SHP77 treated with DMSO at 0.1 percent for 48 hours (cell line): Measurements from ENCODE around the gene PLLP.
"Not testable (repeated sequence)": the region's sequence is repeated elsewhere in the genome, so short reads cannot be mapped to it uniquely, and the experiment has no call there.

ENCODE experiments used
- DNase-seq: peaks from one replicate; lab custom pipeline; 2025; lab: John Stamatoyannopoulos, UW

The PLLP gene

DNA sequence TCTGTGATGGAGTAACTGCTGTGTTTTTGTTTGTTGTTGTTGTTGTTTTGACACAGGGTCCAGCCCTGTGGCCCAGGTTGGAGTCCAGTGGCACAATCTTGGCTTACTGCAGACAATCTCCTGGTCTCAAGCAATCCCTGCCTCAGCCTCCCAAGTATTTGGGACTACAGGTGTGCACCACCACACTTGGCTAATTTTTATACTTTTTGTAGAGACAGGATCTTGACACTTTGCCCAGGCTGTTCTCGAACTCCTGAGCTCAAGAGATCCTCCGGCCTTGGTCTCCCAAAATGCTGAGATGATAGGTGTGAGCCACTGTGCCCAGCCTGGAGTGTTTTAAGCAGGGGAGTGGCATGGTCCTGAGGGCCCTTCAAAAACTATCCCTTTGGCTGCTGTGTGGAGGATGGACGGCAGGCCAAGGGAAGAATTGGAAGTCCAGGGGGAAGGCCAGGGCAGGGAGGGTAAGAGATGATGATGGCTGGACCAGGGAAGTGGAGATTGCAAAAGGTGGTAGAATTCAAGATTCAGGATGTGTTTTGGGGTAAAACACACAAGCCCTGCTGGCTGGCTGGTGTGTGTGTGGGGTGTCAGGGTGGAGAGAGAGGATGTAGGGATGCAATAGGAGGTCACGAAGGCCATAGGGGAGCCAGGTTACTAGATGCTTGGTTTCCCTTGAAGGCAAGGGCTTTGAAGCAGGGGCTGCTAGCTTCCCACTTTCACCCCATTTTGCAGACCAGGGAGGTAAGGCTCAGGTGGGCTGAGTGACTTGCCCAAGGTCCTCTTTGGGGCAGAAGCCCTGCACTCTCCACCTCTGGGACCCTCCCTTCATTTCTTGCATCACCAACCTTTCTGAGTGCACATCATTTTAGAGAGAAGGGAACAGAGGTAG, 18.8 kb upstream of the PLLP start:
- no peak for DNase-seq

DNA sequence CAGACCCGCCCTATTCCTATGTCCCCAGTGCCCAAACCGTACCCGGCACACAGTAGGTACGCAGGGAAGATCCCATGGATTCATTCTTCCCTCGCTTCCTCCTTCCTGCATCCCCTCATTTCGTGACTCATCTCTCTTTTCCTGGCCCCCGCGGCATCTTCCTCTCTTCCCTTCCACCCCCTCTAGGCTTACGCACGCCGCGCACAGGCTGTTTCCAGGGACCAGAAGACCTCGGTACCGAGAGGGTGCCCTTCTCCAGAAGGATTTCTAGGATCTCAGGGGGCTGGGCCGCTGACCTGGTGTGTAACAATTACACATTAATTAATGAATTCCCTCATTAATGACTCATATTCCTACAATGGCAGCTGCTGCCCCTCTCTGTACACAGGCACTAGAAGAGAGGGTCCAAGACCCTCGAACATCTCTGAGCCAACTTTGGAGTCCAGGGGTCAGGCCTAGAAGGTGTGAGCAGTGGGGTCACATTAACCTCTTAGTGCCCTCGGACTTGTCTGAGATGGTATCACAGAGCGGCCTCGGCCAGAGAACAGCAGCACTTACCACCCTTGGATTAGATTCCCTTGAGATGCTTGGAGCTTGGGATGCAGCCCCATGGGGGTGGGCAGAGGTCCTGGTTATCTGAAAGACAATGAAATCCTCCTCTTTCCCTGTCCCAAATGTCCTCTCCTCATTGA, 16.8 kb upstream of the PLLP start:
- no peak for DNase-seq

DNA sequence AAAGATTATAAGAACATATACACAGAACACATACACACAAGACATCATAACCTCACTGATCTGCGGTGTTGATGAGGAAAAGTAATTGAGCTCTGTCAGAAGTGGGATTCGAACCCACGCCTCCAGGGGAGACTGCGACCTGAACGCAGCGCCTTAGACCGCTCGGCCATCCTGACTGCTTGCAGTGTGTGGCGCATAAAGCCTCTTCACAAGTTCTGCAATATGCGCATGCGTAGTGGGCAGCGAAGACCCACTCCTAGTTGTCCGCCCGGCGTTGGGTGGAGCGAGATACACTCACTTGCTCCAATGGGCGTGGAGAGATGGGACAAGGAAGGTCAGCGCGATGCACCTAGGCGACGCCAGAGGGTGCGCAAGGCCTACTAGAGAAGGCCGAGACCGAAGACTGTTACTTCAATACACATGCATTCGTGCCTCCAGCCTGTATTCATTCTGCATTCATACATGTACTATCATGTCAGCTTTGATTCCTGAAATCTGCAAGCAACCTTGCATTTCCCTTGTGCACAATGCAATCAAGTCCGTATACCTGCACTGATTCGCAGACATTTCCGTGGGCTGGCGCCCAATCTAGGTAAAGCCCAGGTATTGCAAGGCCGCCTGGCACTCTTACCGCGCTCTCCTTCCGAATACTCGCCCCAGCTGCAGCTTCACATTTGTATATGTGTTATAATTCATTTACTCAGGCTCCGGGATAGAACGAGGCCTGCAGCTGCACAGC, 16.1 kb upstream of the PLLP start:
- peak; percentile 93 for DNase-seq

DNA sequence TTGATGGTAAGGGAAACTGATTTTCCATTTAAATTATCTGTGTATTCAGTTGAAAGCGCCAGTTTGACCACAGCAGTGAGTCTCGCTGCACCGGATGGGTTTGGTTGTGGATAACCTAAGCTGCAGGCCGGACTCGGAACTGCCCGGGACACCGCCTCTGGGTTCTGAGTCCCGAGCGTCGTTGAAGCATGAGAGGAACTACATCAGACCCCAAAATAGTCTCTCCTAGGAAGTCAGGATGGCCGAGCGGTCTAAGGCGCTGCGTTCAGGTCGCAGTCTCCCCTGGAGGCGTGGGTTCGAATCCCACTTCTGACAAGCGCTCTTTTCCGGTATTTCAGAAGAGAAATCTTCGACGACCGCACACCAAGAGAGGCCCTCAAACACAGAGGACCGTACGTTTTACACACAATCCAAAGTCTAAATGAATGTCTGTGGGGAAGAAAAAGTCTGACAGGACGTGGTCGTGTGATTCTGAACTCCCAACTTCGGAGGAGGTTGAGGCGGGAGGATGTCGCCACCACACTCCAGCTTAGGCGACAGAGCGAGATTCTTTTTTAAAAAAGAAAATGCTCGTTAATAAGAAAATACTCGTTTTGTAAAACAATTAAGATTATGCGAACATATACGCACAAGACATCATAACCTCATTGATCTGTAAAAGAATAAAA, 15.4 kb upstream of the PLLP start:
- peak; percentile 94 for DNase-seq

DNA sequence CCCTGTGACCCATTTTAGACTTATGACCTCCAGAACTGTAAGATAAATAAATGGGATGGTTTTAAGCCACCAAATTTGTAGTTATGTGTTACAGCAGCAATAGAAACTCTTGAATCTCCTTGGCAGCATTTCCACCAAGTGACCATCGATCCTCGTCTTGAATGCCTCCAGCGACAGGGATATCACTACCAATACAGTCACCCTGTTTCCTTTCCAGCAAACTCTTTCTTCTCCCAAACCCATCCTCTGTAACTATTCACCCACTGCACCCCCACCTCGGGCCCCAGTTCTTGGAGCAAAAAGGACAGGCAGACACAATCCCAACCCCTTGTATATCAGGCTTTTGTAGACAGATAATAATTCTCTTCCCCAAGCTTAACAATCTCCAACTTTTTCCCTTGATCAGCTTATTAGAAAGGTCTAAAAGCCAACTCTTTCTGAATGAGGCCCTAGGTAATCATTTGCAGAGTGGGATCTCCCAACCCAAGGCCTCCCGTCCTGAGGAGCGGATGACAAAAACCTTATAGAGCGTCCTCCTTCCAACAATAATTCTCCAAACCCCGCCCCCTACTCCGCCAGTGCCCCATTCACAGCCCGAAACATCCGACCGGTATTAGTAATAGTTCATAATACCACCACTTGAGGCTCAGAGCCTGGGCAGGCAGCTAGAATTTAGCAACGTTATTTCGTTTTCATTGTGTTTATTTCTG, 14.7 kb upstream of the PLLP start:
- DNase-seq: no peak

DNA sequence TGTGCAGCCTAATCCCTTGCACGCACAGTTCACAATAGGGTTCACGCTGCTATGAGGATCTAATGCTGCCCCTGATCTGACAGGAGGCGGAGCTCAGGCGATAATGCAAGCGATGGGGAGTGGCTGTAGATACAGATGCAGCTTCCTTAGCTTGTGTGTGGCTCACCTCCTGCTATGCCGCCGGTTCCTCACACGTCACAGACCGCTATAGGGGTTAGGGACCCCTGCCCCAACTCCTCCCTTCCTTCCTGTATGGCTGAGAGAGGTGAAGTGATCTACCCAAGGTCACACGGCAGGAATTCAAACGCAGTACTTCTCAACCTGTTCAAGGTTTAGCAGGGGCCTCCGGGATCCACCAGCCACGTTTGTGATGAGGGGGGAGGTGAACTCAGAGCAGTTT, 13.4 kb upstream of the PLLP start:
- DNase-seq: no peak

DNA sequence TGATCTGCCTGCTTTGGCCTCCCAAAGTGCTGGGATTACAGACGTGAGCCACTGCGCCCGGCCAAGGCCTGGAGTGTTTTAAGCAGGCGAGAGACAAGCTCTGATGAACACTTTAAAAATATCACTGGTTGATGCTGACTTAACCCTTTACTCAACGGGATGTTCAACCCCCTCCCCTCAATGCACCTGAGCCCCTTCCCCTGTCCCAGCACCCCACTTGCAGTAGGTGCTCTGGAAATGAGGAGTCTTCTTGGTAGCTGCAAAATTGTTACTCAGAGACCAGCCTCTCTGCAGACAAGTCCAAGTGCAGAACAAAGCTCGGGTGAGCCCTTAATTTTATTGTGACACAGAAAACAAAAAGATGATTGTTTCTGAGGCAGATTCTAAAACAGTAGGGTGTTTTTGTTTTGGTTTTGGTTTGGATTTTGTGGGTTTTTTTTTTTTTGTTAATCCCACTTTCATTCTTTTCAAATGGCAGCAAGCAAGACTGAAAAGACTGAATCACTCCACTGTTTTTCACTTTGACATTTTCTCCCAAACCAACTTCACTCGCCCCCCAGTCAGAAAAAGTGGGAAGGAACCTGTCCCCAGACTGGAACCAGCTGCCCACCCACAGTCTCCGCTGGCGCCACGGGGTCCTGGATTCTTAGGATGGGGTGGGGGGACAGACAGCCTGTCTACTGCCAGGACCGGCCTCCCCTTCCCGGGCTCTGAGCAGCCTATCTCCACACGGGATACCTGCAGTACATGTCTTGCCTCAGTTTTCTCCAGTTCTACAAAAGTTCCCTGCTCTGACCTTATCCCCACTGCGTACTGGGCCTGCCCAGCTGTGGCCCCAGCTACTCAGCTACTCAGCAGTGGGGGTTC, 5.2 kb upstream of the PLLP start:
- DNase-seq: no peak

DNA sequence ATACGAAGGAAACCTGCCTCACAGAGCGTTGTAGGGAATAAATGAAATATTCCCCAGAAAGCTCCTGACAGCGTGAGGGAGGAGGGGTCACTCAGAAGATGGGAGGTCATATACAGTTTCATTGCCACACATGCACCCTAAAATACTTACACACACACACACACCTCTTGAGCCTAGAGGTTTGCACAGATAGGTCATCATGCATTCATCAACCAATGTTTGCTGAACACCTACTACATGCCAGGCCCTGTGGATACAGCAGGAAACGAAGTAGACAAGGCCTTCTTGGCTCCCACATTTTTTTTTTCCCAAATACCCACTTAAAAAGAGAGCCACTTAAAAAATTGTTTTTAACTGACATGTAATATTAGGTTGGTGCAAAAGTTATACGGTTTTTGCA, 907 bp upstream of the PLLP start:
- no peak for DNase-seq

DNA sequence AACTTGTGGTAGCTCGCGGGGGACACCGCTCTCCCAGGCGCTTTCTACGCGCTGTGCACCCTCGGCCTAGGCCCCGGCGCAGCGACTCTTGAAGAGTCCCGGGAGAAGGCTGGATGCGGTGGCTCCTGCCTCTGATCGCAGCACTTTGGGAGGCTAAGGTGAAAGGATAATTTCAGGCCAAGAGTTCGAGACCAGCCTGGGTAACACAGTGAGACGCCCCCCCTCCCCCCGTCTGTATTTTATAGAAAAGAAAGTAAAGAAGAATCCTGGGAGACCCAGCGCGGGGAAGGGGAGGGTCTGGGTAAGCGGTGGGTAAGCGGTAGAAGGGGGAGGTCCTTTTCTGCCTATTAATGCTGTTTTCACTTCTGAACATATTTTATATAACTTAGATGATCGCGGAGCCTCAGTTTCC, 486 bp upstream of the PLLP start:
- DNase-seq: no peak

DNA sequence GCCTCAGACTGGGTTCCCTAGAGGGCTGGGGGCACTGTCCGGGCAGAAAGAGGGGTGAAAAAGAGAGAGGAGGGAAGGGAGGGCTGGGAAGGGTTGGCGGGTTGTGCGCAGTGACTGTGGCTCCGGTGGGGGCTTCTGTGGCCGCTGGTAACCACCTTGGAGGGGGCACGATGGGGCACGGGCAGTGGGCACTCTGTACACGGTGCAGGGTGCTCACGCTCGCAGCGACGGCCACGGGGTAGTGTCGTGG, 588 bp downstream of the PLLP start:
- no peak for DNase-seq

DNA sequence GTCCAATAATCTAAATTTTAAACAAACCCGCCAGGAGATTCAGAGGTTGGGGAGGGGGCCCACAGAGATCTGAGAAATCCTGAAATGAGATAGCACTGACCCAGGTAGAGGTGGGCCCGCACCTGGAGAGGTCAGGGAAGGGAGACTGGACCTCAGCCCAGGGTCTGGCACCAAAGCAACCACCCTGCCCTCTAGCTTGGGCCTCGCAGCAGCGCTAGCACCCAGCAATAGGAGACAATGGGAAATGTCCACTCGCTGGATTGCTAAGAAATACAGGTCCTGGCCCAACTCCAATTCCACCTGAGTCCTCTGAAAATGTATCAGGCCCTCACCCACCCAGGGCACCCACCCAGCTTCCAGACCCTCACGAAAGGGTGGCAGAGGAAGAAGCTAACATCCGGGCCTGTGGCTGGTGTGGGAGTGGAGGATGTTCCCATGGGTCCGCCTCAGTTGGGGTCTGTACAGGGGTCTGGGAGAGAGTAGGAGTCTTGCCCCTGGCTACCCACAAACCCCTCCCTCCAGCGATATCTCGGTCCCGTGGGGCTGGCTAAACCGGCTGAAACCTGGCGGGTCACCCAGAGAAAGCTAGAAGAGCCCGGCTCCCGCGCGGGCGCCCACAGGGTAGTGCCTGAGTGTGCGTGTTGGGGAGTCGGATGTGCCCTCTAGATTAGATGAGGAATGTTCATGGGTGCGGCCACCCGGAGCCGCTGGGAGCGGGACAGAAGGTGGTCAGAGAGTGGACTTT, 1.1 kb downstream of the PLLP start:
- no peak for DNase-seq

DNA sequence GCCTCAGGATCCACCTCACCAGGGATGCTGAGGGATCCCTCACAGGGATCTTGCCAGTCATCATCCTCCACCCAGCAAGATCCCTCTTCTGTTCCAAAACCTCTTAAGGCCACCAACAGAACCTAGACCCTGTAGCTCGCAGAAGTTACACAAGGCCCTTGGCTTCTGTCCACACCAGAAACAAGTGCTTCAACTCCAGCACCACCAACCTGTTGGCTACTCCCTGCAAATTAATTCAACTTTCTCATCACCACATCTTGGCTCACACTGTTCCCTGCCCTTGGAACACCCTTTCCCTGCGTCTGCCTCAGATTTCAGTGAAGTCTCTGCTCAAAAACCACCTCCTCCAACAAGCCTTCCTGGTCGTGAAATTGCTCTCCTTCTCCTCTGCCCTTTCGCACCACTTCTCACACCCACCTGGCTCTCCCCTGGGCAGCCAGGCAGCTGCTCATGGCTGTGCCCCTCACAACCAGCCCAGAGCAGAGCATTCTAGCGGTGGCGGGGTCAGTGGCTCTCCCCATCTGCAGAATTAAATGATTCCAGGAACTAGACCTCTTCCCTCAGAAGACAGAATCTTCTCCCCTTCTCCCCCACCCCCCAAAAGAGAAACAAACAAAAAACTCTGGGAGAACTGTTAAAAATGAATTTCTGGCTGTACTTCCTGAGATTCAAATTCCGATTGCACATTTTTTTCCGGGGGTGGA, 1.8 kb downstream of the PLLP start:
- no peak for DNase-seq

DNA sequence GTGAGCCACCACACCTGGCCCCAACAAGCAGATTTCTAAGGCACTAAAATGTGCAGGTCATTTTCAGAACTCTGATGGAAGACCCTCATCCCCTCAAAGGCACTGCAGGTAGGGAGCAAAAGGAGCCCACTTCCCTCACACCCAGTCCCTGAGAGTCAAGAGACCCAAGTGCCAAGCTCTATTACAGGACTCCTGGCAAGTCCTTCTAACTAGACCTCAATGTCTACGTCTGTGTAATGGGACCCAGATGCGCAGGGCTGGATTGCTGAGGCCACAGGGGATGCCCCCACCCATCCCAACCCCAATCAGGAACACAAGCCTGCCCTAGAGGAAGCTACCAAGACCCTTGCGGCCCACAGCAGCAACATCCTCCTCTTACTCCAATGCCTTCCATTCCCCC, 2.7 kb downstream of the PLLP start:
- DNase-seq: no peak

DNA sequence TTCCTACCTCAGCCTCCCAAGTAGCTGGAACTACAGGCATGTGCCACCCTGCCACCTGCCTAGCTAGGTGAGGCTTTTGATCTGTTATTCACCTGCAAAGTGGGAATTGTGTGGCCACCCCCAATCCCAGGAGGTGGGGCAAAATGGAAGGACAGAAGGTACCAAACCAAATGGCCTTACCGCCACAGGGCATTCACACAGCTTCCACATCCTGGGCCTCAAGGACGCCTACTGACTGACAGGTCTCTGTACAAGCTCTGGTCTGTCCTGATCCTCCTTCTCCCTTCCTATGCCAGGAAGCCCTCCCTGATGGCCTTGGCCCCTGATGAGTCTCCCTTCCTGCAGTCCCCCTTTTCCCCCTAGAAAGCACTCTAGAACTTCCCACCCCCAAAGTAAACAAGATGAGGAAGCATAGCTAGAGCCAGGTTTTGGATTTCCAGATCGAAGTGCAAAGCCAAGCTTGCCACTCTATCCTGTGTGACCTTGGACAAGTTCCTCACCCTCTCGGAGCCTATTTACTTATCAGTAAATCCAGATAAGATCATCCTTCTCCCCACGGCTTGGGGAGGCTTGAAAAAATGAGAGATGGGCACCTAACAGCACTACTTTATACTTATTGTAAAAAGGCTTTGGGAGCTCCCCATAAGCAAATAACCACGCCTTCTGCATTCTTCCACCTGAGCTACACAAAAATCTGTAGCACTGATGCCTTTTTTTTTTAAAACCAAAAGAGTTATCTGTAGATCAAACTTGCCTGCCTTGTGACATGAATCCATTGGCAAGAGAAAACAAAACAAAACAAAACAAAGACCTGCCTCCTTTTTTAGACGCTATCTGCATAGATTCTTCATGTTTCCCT, 4.5 kb downstream of the PLLP start:
- DNase-seq: no peak

DNA sequence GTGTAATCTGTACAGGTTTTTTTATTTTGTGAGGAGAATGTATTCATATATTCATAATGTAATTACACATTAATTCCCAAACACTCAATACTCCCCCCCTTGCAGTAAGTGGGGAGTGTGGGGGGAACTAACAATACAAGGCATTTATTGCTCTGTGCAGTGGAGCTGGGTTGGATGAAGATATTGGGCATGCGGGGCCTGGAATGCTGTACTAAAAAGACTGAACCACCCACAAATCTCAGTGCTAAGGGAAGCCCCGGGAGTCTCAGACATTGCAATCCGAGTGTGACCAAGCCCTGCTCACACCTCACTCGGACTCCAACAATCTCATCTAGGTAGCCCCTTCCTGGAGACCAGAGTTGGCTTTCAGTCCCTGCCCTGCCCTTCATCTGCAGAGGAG, 6.0 kb downstream of the PLLP start:
- no peak for DNase-seq

DNA sequence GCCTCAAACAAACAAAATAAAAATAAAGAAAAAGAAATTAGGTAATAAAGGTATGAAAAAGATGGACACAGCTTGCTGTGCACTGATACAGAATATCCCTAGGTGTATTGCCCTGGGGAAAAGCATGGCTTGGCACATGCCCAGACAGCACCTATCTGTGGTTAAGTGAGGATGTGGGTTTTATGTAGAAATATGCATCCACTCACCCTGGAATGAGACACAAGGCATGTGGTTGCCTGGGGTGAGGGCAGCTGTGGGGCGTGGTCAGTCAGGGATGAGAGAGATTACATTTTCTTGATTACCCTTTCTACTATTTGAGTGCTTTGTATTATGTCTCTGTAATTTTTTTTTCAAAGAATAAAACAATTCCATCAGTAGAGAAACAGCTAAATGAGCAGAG, 6.9 kb downstream of the PLLP start:
- DNase-seq: no peak

DNA sequence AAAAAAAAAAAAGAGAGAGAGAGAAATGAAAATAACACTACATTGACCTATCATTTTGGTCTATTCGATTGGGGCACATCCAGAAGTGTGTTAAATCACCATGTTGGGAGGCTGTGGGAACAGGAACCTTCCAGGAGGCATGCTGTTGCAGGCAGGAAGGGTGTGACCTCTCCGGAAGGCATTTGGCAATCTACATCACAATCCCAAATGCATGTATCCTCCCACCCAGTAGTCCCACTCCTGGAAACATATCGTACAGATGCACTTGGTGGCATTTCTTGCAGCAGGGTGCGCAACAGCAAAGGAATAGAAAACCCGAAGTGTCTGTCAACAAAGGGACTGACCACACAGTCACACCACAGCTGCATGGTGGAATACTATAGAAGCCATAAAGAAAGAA, 7.9 kb downstream of the PLLP start:
- DNase-seq: no peak

DNA sequence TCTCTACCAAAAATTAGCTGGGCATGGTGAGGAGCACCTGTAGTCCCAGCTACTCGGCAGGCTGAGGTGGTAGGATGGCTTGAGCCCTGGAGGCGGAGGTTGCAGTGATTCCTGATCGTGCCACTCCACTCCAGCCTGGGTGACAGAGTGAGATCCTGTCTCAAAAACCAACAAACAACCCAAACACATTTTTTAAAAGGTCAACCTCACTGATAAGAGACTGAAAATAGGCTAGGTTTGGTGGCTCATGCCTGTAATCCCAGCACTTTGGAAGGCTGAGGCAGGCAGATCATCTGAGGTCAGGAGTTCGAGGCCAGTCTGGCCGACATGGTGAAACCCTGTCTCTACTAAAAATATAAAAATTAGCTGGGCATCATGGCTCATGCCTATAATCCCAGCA, 8.5 kb downstream of the PLLP start:
- not testable (repeated sequence) for DNase-seq

DNA sequence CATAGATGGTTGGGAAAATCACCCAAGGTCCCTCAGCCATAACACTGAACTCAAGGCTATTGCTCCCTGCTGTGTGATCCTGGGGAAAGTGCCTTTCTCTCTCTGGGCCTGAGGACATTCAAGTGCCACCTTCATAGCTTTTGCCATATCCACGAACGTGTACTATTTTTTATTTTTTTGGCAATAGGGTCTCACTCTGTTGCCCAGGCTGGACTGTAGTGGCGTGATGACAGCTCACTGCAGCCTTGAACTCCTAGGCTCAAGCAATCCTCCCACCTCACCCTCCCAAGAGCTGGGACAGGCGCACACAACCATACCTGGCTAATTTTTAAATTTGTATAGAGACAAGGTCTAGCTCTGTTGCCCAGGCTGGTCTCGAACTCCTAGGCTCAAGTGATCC, 10.6 kb downstream of the PLLP start:
- no peak for DNase-seq
